Suprapubic skin (tissue), 4 donors: ENCODE measurements around the gene ALOXE3.

Source experiments
- POLR2A ChIP-seq, 2 donors: fragments of 450-650 bp; IDR thresholded peaks; one replicate each; pipeline ENCODE4 v1.6.1; 2017; ENCODE audit warnings: antibody characterized with exemption in 2 of 2, mild to moderate bottlenecking in 2 of 2, moderate library complexity in 2 of 2
- POLR2AphosphoS5 ChIP-seq, 3 donors: sonication (generic); formaldehyde crosslinking; IDR thresholded peaks; one replicate each; pipeline ENCODE4 v1.6.1; 2017; ENCODE audit warnings: antibody characterized with exemption in 3 of 3
- TF ChIP-seq, protein P1 (sequence below), 2 donors: fragments of 200-600 bp in 1 of 2; fragments of 450-650 bp in 1 of 2; sonication (generic) in 1 of 2; IDR thresholded peaks; one replicate each; pipeline ENCODE4 v1.5.1; 2016 to 2019; ENCODE audit warnings: antibody characterized with exemption in 2 of 2, mild to moderate bottlenecking in 1 of 2, moderate library complexity in 1 of 2

DNA sequence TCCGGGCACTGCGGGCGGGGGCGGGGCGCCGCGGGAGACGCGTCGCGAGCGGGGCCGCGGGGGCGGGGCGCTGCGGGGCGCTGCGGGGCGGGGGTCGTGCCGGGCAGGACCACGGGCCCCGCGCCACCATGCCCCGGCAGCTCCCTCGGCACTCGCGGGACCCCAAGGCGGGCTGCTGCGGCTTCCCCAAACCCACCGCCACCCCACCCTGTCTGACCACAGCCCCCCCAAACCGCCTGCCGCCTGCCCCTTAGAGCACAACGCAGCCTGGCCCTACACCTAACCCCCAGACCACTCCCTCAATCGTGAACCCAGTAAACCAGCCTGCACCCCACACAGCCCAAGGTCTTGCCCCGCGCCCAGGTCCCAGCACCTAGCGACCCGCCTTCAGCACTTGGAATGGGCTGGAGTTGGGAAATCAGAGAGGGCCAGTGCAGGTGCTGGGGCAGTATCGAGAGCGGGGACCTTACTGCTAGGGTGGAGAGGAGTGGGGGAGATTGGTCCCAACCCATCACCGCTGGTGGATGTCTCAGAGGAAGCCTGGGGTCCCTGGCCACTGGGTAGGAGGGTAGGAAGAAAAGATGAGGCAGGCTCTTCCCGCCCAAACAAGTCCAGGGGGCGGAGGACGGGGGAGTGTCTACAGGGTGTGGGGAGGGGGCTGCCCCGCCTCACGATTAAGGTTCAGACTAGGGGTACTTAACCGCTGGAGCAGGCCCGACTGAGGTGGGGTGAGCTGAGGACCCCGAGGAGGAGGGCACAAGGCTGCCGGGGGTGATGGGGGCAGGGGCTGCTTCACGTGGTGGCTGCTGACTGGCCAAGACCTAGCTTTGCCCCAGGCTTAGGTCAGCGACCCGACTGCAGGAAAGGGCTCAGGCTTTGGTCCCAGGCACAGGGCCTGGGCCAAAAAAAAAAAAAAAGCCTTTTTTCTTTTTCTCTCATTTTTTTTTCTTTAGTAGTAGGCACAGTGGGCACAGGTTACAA, 45.0 kb upstream of the ALOXE3 start:
- TF ChIP-seq, protein P1, sequence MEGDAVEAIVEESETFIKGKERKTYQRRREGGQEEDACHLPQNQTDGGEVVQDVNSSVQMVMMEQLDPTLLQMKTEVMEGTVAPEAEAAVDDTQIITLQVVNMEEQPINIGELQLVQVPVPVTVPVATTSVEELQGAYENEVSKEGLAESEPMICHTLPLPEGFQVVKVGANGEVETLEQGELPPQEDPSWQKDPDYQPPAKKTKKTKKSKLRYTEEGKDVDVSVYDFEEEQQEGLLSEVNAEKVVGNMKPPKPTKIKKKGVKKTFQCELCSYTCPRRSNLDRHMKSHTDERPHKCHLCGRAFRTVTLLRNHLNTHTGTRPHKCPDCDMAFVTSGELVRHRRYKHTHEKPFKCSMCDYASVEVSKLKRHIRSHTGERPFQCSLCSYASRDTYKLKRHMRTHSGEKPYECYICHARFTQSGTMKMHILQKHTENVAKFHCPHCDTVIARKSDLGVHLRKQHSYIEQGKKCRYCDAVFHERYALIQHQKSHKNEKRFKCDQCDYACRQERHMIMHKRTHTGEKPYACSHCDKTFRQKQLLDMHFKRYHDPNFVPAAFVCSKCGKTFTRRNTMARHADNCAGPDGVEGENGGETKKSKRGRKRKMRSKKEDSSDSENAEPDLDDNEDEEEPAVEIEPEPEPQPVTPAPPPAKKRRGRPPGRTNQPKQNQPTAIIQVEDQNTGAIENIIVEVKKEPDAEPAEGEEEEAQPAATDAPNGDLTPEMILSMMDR (IDR thresholded peaks at IDR 0.05): no peak
- TF ChIP-seq POLR2AphosphoS5 (IDR thresholded peaks at IDR 0.05) (no peak), POLR2A (IDR thresholded peaks at IDR 0.05) (no peak)
